HG03469 (cell line): ENCODE data around the gene ADAM12.

ENCODE experiments used
- ATAC-seq: cut with Tn5 transposase; IDR thresholded peaks from one replicate; pipeline ENCODE4 v1.9.1; 2021; ENCODE audit warnings: mild to moderate bottlenecking, moderate library complexity, moderate number of reproducible peaks; ENCODE audit not compliant: unreplicated experiment

ADAM12 gene

DNA sequence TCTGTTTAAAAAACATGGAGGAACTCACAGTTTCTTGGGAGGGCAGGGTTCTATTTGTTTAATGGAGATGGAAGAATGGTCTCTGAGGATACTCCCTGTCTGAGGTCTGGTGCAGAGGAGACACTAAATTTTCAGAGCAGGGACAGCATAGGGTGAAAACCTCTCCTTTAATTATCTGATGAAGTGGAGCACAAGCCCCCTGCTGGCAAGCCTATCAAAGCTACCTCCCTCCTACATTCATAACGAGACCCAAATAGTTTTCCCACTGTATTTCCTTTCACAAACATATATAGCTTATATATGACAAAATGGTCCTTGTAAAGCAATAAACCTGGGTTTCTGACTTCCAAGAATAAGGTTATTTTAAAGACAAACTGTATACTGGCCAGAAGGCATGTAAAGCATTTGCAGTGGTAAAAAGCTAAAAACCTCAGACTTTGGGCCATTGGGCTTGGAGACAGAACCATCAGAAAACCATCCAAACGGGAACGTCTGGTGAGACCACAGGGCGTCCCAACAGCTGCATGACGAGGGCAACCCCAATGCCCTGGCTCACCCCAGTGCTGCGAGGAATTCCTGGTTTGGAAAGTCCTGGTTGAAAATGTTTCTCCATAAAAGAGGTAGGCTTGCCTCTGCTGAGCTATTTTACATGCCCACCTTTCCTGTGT is 290.6 kb downstream of the ADAM12 start:
- no peak for ATAC-seq

- no peak for ATAC-seq
These were observed 293.7 kb downstream of the ADAM12 start for GRCh38 chr10:126094537-126094936.

GRCh38 chr10:126092366-126093215 is 295.7 kb downstream of the ADAM12 start:
- ATAC-seq = no peak

GRCh38 chr10:126090911-126091728 is 297.2 kb downstream of the ADAM12 start:
- no peak for ATAC-seq

DNA sequence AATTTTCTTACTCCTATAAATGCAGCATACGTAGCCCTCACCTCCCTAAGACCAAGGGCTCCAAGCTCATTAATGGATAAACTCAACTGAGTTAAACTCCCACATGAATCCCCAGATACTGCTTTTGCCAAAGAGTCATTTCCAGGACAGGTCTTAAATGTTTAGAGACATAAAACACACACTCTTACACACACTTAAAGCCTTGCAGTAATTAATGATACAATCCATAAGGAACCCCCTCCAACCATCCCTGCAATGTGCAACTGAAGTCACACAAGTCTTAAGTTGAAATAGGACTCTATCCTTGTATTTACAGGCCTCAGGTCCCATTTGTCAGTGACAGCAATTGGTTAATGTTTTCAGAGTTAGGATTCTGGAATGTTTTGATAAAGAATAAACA is 297.8 kb downstream of the ADAM12 start:
- no peak for ATAC-seq

DNA sequence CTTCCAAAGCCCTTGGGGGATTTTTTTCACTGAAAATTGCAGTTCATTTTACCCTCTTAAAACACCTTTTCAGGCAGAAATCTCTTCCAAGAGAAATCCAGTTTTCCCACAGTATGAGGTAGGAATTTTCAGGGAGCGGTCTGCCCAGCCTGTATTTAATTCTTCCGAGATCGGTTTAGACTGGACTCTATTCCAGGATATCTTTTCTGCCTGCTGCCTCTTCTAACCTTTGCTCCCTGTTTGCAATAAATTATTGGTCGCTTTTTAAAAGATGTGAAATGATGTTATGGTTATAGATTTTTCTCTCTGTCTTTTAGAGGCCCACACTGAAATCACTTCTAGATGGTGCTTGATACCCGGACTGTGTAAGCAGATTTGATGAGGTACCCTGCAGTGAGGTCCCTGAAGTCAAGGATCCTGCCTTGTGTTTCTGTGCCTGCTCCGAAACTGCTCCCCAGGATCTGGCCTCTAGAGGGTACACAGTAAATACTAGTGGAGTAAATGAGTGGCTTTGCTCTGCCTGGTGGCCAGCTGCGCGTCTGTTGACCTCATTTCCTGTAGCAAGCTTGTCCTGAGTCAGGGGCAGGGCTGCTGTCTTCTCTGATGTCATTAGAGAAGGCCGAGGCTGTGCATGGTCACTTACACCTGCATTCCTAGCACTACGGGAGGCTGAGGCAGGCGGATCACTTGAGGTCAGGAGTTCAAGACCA is 300.3 kb downstream of the ADAM12 start:
- no peak for ATAC-seq

DNA sequence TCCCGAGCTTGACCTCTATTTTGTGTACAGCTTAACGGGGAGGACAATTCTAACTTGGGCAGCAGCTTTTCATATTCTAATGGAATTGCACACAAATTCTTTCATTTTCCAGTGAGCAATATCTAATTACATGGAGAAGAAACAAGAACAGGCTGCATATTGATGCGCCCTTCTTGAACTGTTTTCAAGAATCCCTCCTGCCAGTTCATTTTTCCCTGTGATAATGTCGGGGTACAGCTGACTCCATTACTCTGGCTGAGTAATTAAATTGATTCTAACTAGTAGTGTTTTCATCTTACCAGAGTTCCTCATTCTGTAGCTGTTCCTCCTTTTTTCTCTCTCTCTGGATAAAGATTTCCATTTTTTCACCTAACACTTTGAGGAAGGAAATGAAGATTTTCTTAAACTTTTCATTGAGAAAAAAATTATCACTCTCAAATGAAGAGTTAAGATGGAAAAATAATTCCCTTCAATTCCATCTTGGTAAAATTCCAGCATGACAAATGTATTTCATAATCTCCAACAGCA is 301.1 kb downstream of the ADAM12 start:
- no peak for ATAC-seq

GRCh38 chr10:126085806-126086205 is 302.5 kb downstream of the ADAM12 start:
- no peak for ATAC-seq

- ATAC-seq = no peak
These were observed 303.9 kb downstream of the ADAM12 start for GRCh38 chr10:126084369-126084768.

- ATAC-seq = no peak
These were observed 305.3 kb downstream of the ADAM12 start for GRCh38 chr10:126083009-126083408.

DNA sequence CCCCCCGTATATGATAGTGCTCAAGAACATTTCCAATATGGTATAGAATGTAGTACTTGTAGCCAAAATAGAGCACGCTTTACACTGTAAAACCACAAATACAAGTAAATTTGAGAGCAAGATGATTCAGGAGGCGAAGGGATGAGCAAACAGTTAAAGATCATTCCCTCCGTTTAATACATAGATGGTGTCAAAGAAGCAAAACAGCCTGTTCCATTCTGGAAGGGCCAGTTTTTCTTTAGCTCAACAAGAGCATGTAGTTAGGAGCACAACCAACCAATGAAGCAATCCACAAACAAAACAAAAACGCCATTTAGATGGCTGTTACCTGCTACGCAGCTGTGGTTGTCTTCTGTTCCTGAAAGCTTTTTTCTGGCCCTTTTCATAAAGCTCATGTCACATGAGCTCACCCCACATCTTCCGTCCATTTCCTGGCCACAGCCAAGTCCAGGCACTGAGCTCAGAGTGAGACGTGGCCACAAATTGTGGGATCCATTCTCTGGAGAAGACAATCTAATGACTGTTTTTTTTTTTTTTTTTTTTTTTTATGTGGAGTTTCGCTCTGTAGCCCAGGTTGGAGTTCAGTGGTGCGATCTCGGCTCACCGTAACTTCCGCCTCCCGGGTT is 306.3 kb downstream of the ADAM12 start:
- no peak for ATAC-seq

DNA sequence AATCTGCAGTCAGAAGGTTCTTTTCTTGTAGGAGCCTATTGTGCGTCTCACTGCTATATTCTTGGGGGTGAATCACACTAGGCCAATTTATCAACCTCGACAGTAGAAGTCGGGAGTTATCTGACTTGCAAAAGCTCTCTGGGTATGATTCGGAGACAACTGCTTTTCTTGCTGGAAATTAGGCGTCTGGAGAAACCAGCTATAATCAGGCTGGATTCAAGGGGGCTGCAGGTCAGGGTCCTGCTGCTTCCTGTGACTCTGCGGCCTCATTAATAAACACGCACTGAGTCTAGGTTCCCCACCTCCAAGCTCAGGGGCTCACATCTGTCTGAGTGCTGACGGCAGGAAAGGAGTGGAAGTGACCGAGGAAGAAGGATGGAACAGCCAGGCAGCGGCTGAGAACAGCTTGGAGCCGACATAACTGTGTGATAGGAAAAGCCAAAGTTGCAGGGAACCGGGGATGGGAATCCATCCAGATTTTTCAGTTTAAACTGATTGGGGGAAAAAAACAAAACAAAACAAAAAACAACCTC is 307.3 kb downstream of the ADAM12 start:
- ATAC-seq = no peak

DNA sequence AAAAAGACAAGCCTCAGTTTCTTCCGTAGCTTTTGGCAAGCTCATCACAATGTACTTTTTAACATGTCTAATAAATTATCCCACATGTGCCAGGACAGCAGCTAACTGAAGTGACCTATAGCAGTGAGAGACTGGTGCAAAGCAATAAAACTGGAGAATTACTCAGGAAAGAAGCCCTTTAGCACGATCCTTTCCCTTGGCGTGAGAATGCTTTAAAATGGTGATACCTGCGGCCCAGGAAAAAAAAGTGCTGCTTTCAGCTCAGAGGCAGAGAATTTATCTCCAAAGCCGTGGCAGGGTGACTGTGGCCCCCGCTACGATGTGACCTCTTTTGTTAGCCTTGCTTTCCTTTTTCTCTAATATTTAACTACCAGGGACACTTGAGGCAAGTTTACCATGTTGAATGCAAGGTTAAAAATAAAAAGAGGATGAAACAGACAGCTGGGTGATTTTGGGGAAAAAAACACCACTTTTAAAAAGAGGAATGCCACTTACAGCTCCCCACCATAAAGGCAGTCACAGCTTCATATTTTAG is 307.9 kb downstream of the ADAM12 start:
- ATAC-seq = no peak

- no peak for ATAC-seq
These were observed 313.3 kb downstream of the ADAM12 start for GRCh38 chr10:126075009-126075408.

DNA sequence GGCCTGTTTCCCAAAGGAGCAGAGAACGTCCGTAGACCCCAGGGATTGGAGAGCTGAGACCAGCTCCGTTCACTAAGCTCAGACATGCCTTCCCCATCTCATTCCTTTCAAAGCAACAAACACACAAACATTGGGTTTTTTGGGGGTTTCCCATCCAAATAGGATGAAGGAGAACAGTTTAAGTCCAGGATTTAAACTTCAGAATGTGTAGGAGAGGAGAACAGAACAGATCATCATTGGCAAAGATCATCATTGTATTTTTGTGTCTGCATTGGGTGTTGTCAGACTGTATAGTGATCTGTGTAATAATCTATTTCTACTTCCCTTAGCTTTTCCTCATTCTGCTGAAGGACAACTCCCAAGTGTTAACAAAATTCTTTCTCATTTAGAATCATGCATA is 314.0 kb downstream of the ADAM12 start:
- no peak for ATAC-seq

DNA sequence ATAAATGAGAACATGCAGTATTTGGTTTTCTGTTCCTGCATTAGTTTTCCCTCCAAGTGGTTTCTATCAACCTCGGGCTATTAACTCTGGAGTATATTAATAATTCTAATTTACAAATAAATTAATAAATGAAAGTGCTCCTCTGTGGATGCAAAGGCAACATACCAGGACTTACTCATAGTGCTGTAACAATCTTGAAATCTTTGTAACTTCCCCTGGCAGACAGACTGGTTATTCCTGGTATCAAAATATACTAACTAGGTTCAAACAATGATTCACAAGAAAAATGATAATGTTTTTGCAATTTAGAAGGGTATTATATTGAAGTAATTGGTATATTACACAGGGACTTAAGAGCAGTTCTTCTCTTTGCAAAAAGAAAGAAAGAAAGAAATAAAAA is 314.7 kb downstream of the ADAM12 start:
- no peak for ATAC-seq

DNA sequence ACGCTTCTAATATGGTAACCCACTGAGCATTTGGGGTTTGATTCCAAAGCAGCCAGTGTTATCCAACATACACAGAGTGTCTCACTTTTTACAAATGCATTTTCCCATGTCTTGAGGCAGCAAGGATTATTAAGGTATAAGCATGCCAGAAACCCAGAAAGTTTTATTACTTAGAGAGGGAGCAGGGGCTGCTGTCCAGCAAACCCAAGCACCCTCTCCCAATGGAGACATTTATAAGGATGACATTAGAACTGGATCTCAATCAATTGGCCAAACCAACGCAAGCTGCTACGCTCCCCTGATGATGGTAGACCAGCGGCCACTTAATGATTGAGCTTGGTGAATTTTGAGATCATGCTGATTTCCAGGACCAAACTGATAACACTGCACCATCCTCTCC is 315.7 kb downstream of the ADAM12 start:
- no peak for ATAC-seq

- ATAC-seq = no peak
These were observed 317.6 kb downstream of the ADAM12 start for GRCh38 chr10:126070476-126071215.

DNA sequence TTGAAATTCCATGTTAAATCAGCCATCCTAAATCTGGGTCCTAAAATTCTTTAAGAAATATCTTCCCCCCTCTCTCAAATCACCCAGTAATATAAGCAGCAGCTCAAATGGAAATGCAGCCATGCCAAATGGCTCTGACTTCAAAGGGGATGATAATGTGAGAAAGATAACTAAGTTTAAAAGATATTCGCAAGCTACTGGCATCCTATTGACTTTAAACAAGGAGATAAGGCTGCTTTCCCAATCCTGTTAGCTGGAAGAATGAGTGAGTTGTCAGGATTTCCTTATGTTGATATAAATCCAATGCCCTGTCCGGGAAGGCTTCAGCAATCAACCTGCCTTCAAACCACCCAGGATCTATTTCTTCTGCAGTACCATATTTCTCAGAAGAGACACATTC is 320.0 kb downstream of the ADAM12 start:
- no peak for ATAC-seq
